ENCODE measurements around the gene SPDYE1.

The SPDYE1 gene

DNA sequence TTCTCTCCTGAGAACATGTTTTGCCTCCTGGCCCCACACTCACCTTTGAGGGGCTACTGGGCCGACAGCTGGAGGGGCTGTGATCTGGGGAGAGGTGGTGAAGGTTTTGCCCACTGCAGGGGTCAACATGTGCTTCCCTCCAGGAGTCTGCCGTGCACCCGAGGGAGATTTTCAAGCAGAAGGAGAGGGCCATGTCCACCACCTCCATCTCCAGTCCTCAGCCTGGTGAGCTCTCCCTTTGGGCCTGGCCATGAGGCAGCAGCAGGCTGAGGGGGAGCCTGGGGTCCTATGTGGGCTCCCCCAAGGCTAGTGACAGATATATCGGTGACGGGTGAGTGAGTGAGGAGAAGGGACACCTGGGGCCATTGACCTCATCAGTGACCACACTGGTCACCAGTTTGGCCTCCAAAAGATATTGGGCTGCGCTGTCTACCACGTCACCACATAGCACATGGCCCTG lies 61.1 kb downstream of the SPDYE1 start:
- DNase-seq: no peak
- CTCF ChIA-PET: no interaction called here

DNA sequence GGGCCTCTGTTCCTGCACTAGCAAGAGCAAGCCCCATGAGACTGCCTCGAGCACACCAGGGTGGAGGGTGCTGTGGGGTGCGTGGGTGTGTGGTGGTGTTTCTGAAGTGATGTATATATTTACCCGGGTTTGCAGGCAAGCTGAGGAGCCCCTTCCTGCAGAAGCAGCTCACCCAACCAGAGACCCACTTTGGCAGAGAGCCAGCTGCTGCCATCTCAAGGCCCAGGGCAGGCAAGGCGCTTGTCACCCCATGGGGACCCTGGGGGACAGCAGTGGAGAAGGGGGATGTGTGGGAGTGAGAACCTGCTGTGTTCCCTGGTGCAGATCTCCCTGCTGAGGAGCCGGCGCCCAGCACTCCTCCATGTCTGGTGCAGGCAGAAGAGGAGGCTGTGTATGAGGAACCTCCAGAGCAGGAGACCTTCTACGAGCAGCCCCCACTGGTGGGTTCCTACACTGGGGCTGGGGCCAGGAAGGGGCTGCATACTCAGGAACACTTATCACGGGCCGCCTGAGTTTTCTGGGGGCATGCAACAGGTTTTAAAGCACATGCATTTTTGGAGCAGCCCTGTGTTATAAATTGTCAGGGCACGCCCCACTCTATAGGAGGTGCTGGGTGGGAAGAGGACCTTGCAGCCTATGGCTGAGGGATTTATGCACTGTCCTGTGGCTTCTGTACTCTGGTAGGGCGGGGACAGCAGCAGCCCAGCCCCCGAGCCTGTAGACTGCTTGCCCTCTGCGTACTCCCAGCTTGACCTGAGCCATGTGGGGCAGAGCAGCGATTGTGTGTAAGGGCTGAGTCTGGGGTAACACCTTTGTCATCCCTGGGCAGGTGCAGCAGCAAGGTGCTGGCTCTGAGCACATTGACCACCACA lies 61.8 kb downstream of the SPDYE1 start:
- POLR2A ChIA-PET: no interaction called here
- Histone ChIP-seq H3K27ac (ENCODE audit: insufficient read depth in 1 of 2, low read depth in 1 of 2, low read length in 2 of 2, poor library complexity in 1 of 2, severe bottlenecking in 2 of 2) (no peak overlapping the region), H3K27me3 (replicated peaks in 2 of 5; ENCODE audit: control insufficient read depth in 4 of 5, insufficient read depth in 5 of 5, low read length in 4 of 5) (peaks cover 0 to 1% (median 0%) of the 10 kb centered on the region in 5 experiments), H3K4me1 (ENCODE audit: control extremely low read depth in 1 of 4, control insufficient read depth in 4 of 4, insufficient read depth in 4 of 4, low read length in 3 of 4) (no peaks in the 10 kb centered on the region), H3K36me3 (ENCODE audit: control insufficient read depth in 4 of 4, insufficient read depth in 4 of 4, low read length in 3 of 4) (peaks cover 14 to 80% (median 67%) of the 10 kb centered on the region in 4 experiments), H3K4me3 (ENCODE audit: control insufficient read depth in 1 of 7, extremely low read depth in 1 of 7, insufficient read depth in 4 of 7, low read depth in 2 of 7, low read length in 6 of 7) (no peak overlapping the region), H3K9me3 (ENCODE audit: control extremely low read depth in 1 of 5, control insufficient read depth in 4 of 5, insufficient read depth in 2 of 5, low read depth in 1 of 5, low read length in 4 of 5) (no peaks in the 10 kb centered on the region)
- DNase-seq: peak in 1 of 3 donors; percentile 11
- 93% methylated on average over 8 of the region's 14 CpGs for WGBS (ENCODE audit: insufficient coverage)
- CTCF ChIA-PET: no interaction called here

More for the DNA sequence above, 61.1 kb downstream of the SPDYE1 start:
- WGBS (ENCODE audit: insufficient coverage): 98% methylated on average over 6 of the region's 7 CpGs
- peaks cover 14 to 85% (median 69%) of the 10 kb centered on the region in 4 experiments for H3K36me3 ChIP-seq (ENCODE audit: control insufficient read depth in 4 of 4, insufficient read depth in 4 of 4, low read length in 3 of 4)
- H3K4me1 ChIP-seq (ENCODE audit: control extremely low read depth in 1 of 4, control insufficient read depth in 4 of 4, insufficient read depth in 4 of 4, low read length in 3 of 4): no peaks in the 10 kb centered on the region
- POLR2A ChIA-PET: no interaction called here
- no peaks in the 10 kb centered on the region for H3K27me3 ChIP-seq (replicated peaks in 2 of 5; ENCODE audit: control insufficient read depth in 4 of 5, insufficient read depth in 5 of 5, low read length in 4 of 5)
- H3K27ac ChIP-seq (ENCODE audit: insufficient read depth in 1 of 2, low read depth in 1 of 2, low read length in 2 of 2, poor library complexity in 1 of 2, severe bottlenecking in 2 of 2): no peak overlapping the region
- H3K9me3 ChIP-seq (ENCODE audit: control extremely low read depth in 1 of 5, control insufficient read depth in 4 of 5, insufficient read depth in 2 of 5, low read depth in 1 of 5, low read length in 4 of 5): no peaks in the 10 kb centered on the region
- H3K4me3 ChIP-seq (ENCODE audit: control insufficient read depth in 1 of 7, extremely low read depth in 1 of 7, insufficient read depth in 4 of 7, low read depth in 2 of 7, low read length in 6 of 7): no peak overlapping the region
